Measurements from ENCODE around the gene MIPEP.

- no peak for TF ChIP-seq CTCF (IDR thresholded peaks at IDR 0.05; ENCODE audit: poor library complexity)
- no peak for TF ChIP-seq EZH2 (IDR thresholded peaks at IDR 0.05; ENCODE audit: borderline replicate concordance)
Observed at GRCh38 chr13:23828086-23828485, 61.1 kb downstream of the MIPEP start.

Measured in hepatocyte (in vitro differentiated cells).